GM21529 (cell line): Measurements from ENCODE around the gene RNF212.

Source experiments
- ATAC-seq: cut with Tn5 transposase; IDR thresholded peaks from one replicate; pipeline ENCODE4 v1.9.1; 2021; ENCODE audit not compliant: unreplicated experiment

RNF212 gene

DNA sequence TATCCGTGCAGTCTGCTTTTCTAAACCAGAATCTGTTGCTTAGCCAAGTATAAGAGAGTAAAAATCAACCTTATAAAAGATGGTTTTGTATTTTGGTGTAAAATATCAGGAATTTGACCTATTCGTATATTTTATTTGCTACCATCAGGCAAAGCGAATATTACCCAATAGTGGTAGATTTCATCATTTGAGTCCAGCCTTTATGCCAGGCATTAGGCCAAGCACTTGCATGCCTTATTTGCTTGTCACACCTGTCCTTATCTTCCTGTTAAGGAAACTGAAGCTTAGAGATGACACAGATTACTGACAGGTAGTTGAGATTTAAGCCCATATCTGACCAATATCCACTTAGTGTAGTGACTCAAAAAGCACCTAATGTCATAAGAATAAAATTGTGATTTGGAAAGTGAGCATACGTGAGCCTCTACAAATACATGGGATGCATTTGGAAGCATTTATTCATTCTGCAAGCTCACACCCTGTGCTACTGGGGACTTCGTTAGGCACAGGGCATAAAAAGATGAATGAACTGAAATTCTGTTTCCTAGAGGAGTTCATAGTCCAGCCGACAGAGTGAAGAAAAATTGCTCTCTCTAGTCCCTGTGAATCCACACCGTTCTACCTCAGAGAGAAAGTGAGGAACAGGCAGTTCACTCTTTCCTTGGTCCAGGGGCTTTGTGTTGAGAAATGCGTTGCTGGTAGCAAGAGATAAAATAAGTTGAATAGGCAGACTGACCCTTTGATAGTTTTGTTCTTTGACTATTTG lies 2.3 kb upstream of the RNF212 start:
- ATAC-seq: no peak

DNA sequence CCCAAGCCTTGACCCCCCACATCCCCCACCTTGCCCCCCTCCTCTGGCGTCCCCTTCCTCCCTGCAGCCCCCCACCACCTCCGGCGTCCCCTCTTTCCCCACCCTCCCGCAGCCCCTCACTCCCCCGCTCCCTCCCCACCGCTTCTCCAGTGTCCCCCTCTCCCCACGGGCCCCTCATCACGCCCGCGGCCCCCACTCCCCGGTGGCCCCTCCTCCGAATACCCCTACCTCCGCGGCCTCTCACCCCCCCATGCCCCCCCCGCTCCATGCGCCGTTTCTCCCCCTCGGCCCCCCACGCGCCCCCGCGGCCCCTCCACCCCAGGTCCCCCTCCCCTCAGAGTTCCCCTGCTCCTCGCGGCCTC lies 562 bp downstream of the RNF212 start:
- ATAC-seq: no peak

DNA sequence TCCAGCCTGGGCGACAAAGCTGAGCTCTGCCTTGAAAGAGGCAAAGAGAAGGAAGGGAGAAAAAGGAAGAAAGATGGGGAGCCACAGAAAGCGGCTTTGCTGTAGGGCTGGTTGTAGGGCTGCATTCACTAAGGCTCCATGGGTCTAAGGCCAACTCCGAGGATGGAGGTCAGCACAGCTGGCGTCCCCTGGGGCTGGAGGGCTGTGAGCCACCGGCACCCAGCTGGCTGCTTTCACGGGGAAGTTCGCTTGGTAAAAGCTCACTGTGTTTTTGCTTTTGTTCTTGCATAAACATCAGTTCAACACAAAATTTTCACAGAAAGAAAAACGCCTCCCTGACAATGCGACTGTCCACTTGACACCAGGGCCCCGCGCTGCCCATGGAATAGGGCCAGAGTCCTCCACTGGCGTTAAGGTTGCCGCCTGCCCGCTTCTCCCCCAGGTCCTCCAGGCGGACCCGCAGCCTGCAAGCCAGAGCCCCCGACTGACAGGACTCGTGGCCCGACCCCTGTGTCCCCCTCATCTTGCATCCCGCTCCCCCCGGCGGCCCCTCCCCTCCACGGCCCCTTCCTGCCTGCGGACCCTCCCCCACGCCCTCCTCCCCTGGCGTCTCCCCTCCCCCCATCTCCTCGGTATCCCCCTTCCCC lies 1.1 kb downstream of the RNF212 start:
- no peak for ATAC-seq

DNA sequence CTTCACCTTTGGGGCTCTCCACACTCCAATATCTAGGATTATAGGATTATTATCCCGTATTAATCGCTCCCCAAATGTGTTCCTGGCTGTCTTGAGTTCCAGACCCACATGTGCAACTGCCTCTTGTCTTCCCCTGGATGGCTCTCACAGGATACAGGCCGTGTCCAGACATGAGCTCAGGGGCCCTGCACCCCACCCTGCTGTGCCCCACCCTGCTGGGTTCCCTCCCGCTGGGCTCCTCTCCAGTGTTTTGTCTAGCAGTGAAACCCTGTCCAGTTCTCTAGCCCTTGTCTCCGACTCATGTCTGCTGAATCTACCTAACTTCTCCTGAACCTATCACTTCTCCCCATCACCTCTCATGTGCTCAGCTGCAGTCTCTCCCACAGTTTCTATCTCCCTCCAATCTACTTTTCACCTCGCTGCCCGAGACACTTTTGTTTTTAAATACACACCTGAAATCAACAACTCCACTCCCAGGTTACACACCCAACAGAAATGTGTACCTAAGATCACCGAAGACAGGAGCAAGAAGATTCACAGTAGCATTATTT lies 2.0 kb downstream of the RNF212 start:
- ATAC-seq: no peak

DNA sequence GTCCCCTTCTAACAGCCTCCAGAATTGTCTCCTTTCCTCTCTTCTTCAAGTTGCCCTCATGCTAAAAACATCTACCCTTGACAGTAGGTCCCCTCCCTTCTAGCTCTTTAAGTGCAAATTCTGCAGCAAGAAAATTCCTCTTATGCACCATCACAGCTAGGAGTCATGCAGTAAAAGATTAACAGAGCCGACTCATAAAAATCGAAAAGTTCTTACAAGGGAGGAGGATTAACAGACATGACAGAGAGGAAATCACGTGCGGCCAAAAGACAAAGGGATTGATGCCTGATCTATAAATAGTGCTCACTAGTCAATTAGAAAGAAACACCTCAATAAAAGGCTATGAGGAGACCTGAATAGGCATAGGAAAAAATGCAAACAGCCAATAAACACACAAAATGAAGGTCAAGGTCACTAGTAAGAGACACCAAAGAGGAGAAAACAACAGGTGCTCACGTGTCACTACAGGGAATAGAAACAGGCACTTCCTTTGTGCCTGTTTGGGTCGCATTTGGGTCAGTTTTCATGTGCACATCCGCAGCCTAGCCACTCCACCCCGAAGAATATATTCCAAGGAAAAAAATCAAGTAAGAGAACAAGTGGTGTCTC lies 3.4 kb downstream of the RNF212 start:
- ATAC-seq: no peak

DNA sequence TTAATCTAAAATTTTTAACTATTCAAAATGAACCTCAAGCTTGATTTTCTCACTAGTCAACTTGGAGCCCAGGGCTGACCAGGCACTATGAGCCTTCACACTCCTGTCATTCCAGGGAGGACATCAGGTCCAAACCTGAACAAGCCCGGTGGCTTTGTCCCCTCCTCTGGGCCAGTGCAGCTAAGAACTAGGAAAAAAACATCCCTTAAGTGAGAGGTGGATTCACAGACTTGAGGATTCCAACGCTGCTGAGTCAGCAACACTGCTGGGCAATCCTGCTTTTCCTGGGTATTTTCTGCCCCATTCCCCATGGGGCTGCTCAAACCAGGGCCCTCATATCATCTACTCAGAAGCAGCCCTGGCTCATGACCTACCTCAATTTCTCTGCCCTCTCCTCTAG lies 4.0 kb downstream of the RNF212 start:
- ATAC-seq: no peak

DNA sequence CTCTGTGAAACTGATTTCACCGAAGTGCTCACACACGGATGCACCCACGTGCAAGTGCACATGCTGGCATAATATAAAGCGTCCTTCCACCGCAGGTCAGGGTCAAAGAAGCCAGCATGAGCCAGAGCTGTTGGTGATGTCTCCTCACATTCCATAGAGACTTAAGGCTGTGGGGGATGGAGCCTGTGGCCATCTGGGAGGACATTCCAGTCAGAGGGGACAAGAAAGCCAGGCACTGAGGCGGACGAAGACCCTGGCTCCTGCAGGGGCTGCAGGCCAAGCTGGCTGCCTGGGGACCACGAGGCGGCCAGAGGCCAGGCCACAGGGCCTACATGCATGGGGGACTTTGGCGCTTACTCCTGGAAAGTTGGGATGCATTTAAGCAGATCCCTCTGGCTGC lies 7.7 kb downstream of the RNF212 start:
- ATAC-seq: no peak

DNA sequence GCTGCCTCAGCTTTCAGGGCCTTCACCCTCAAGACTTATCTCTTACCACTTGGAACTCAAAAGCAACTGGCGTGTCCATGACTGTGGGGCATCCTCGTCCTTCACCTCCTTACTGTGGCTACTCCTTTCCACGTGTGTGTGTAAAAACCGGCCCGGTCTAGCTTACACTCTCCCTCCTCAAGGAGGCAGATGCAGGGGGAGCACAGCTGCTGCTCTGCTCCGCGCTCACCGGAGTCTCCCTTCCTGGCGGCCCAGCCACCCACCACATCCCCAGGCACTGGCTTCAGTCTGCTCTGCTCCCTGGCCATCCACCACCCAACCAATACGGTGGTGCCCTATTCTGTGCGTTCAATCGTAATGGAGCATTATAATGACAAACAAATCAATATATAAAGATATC lies 8.3 kb downstream of the RNF212 start:
- ATAC-seq: no peak

DNA sequence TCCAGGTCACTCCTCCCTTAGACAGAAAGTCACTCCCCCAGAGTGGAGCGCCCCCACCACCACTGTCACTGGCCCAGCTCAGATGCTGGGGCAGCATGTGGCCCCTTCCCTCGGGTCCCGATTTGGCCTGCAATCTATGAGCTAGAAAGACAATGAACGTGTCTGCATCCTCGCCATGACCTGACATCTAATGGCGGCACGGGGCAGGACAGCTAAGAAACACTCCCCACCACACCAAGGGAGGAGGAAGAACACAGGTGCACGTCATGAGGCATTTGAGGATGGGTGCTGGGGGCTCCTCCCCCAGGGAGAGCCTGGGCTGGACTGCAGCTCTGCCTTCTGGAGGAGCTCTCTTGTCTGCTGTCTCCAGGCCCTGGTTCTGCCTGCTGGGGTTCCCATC lies 8.7 kb downstream of the RNF212 start:
- no peak for ATAC-seq

DNA sequence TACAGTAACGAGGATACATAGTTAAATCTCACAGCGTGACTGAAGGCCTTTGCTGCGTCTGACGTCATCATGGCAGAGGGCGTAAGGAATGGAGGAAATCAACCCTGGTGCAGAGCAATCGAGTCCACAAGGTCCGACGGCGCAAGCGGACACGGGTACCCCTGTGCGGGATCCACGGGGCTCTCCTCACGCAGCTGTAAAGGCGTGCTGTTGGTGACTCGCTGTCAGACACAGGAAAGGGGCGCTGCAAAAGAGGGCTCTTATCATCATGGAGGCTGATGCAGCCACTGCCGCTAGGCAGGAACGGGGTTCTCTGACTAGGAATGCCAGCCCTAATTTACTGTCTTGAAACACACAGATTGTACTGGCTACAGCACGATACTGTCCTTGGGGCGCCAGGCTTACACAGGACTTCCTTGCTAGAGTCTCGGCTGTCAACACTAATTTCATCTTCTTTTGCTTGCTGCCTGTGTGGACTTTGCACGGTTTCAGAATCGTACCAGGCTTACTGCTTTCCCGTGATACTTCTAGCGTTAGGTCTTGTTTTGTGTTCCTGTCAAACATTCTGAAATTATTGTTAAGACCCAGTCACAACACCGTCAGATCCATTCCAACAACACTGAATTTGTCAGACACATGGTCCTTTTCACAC lies 13.6 kb downstream of the RNF212 start:
- no peak for ATAC-seq

DNA sequence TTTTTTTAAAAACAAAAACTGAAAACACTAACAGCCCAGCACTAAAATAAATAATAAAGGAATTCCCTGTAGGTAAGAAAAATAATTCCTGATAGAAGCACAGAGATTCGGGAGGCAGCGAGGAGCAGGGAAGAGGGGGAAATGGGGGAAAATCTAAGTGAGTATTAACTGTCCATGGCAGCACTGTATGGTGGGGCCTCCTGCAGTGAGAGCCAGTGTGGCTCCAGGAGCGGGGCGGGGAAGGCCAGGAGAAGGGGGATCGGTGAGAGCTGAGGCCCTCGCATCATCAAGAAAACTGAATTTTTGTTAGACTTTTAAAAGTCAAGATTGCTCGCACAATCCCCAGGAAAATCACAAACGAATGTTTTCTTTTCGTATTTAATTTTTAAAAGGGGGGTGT lies 14.1 kb downstream of the RNF212 start:
- no peak for ATAC-seq

DNA sequence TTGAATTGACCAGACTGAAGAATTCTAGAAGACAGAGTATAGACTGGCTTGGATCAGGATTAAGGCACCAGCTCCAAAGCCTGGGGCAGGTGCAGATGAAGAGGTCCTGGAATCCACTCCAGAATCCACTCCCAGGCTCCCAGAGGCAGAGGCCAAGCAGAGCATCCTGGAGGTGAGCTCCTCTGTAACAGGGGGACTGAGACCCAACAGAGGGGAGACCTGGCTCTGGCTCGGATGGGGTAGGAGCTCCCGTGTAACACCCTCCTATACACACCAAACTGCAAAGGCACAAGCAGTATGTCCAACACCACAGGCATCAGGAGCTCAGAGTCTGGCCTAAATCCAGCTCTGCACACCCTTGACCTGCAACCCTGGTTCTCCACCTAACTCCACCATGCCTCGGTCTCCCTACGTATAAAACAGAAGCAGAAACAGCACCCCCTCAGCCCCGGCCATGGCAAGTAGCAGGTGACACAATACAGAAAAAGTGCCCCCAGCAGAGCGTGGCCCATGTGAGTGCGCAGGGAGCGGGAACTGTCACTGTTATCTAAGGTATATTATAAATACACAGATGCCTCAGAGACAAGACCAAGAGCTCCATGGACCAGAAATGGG lies 14.9 kb downstream of the RNF212 start:
- ATAC-seq: no peak

DNA sequence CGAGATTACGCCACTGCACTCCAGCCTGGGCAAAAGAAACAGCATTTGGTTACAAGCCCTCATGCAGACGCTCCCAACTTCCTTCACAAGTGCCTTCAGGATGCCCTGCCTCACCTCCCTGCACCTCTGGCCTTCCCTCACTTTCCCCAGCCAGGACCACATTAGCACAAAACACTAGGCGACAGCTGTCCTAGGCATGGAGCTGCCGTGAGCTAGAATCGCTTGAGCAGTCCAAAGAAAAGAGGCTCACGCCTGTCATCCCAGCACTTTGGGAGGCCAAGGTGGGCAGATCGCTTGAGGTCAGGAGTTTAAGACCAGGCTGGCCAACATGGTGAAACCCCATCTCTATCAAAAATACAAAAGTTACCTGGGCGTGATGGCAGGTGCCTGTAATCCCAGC lies 15.8 kb downstream of the RNF212 start:
- ATAC-seq: no peak

DNA sequence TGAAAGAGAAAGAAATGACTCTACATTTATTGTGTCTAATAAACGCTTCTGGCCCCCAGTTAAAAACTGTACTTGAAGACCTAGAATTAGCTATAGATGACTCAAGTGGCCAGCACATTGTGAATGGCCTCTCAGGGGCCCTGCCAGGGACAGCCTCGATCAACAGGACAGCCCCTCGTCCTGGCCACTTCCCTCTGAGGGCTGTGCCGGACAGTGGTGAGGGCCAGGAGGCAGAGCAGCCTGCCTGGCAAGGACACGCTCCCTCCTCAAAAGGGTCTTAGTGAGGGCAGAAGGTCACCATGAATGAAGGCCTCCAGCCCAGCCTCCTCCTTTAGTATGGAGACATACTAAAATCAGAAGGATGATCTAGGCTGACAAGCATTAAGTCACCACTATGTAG lies 16.5 kb downstream of the RNF212 start:
- ATAC-seq: no peak

DNA sequence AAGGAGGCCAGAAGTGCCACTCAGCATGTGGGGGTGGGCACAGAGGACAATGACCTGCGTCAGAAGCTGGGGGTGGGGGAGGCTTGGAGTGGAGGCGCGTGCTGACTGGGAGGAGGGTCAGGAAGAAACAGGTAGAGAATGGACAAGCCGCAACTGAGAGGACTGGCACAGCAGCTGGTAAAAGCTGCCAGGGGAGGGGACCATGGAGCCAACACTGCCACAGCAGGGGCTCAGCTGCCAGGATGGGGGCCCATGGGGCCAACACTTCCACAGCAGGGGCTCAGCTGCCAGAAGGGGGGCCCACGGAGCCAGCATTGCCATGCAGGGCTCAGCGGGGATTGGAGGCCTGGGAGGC lies 19.1 kb downstream of the RNF212 start:
- ATAC-seq: no peak

DNA sequence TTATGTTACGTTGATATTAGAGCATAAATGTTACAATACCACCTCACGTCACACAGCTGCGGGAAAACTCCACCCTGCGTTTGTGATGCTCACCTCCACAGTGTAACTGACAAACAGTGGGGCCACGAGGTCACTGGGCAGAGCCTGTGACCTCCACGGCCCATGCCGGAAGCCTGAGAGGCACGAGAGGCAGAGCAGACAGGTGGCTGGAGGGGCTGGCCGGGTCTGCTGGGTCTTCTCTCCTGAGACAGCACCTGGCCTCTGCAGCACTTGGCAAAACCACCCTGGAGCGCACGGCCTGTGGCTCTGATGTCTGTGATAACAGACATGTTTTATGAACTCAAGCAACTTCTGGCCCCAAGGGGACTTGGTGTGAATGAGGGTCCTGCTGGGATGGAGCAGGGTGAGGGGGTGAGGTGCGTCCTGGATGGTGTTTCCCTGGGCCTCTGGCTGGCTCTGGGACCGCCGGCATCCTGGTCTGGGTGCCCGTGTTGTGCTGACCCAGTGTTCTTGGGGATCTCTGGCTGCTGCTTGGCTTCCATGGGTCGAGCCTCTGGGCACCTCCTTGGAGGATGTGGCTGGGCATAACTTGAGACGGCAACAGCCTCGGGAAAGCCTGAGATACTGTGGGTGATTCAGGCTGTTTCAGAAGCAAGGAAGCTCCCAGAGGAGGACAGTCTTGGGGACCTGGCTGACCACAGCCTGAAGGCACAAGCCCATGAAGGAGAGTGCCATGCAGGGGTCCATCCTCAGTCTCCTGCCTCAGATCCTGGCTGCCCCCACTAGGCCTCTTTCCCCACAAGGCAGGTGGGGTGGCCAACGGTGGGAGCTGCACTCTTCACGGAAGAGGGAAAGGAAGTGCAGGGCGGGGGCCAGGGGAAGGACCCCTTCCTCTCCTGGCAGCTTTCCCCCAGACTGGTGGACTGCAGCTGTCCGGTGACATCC lies 19.7 kb downstream of the RNF212 start:
- ATAC-seq: no peak

DNA sequence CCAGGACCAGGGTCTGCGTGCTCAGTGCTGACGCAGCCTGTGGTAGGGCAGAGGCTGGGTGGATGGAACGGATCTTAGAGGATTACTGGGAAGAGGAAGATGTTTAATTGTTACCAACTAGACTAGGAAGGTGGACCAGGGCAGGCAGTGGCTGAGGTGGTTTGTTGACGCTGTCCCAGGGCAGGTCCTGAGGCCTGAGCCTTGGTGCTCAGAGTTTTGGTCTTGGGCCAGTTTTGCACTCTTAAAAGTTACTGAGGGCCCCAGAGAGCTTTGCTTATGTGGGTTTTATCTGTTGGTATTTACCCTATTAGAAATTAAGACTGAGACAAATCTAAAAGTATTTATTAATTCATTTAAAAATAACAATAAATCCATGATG lies 20.4 kb downstream of the RNF212 start:
- no peak for ATAC-seq

DNA sequence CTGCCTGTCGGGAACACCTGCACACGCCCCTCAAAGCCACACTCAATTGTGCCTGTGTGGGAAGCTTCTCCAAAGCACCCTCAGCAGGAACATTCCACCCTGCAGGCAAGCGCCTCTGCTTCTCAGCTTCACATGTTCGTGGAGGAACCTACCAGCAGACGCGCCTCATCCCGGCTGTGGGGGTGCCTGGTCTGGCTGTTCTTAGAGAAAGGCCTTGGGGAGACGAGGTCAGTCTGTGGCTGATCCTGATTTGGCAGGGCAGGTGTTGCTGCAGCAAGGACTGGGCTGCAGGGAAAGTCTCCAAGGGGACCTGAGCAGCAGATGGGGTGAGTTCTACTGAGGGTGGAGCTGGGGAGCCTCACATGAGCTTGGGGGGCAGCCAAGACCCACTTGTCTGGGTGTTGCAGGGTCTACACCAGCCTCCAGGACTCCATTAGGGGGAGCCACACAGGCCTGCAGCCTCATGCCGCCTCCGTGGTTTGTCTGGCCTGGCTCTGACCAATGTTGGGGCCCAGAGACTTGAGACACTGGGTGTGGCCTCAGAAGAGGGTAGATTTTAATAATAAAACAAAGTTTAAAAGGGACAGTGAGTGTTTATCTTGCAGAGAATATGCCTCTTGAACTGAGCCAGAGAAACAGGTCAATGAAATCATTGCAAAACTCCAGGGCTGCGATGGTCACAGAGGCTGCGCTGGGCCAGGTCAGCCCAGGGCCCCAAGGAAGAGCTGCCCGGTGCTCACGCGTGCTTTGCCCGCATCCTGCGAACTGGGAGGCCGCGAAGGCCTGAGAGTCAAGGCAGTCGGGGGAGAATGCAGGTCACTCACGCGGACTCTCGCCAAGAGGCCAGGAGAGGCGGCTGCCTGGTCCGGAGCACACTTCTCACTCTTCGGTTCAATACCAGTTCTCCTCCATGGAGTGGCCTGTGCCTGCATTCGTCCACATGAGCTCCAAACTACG lies 21.1 kb downstream of the RNF212 start:
- ATAC-seq: no peak

DNA sequence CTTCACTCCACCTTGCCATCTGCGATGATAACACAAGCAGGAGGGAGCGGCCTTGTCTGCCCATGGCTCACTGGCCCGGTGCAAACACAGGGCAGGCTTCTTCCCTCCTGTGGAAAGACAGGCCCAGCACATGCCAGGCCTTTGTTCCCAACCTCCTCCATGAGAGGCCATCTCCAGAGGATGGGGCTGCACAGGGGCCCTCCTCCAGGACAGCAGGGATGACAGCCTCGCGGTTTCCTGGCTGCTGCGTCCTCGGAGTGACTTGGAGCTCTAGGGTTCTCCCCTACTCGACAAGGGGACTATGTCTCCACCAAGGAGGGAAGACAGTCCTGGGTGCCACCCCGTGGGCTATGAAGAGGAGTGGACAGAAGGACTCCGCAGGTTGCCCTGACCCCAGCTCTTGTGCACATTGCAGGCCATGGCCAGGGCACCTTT lies 21.8 kb downstream of the RNF212 start:
- ATAC-seq: no peak
